GM10266 (cell line): Measurements from ENCODE around the gene GINS1.

Experiments used
- DNase-seq: peaks from one replicate; pipeline ENCODE4 v3.0.0; 2012; ENCODE audit errors: extremely low spot score
- CTCF ChIP-seq: IDR thresholded peaks from 2 replicates; pipeline ENCODE4 v1.5.1; 2012; ENCODE audit warnings: mild to moderate bottlenecking, low read depth; ENCODE audit not compliant: control insufficient read depth, insufficient read depth; ENCODE audit errors: missing control alignments

Gene GINS1

GRCh38 chr20:25461786-25462545, 54.5 kb downstream of the GINS1 start:
- DNase-seq: no peak
- no peak for TF ChIP-seq CTCF

DNA sequence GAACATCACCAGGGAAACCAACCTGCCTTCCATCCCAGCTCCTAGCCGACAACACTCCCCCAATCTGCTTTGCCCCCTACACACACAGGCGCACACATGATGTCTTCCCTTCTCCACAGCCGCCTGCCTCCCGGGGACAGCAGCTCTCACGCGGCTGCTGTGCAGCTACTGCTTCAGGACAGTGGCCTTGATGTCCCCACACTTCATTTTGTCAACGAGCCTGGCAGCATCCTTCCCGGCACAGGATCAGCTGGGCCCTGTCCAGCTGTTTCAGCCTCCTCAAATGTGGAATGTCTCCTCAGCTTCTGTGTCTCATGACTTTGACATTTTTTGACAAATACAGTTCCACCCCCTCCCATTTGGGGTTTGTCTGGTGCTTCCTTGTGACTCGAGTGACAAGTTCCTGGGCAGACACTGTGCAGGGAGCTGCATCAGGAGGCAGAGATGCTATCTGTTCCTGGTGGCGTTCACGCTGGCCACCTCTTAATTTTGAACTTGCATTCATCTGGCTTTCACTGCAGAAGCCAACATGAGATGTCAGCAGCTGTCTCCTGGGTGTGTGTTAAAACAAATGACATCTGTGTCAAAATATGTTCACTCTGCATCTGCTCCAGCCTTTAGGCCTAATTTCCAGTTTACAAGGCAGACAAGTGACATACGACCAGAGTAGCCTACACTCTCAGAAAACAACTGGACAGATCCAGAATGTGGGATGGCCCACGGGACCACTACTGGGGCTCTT, 57.2 kb downstream of the GINS1 start:
- no peak for DNase-seq
- no peak for TF ChIP-seq CTCF

DNA sequence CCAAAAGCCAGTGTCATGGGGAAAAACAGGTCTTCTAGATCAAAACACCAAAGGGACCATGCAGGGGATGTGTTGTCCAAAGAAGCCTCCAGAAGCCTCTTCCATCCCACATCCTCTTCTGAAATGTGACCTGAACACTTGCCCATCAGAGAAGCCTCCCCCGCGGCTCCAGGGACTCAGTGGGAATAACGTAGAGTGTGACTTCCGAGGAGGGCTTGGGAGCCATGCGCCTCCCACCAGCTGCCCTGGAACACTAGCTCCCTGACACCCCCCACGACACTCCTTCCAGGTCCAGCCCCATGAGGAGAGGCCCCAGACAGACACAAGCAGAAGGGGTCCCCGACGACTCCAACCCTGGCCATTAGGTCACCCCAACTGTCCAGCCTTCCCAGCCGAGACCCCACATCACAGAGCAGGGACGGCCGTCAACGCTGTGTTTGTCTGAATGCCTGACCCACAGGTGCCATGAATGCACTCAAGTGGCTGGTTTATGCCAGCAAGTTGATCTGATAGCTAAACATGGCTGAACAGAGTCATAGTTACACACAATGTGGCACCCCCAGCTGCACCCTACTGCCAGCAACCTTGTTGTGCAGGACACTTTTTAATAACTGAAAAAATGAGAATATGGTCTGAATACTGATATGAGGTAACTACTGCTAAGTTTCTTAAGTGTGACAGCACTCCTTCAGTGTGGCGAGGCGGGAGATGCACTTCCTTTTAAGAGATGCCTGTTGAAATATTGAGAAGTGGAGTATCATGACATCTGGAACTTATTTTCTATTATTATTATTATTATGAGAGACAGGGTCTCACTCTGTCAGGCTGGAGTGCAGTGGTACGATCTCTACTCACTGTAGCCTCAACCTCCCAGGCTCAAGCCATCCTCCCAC, 58.0 kb downstream of the GINS1 start:
- TF ChIP-seq CTCF: no peak

DNA sequence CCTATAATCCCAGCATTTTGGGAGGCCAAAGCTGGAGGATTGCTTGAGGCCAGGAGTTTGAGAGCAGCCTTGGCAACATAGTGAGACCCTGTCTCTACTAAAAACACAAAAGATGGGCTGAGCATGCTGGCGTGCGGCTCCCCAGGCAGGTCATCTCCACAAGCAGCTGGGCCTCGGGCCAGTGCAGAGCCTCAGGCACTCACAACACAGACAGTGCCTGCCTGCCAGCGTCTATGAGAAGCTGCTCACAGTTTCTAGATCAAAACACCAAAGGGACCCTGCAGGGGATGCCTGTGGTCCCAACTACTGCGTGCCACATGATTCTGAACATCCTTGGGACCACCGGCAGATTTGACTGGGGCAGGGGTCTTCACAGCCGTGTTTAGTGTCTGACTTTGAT, 59.4 kb downstream of the GINS1 start:
- DNase-seq: no peak
- TF ChIP-seq CTCF: no peak

More for the DNA sequence above, 58.0 kb downstream of the GINS1 start:
- no peak for DNase-seq

GRCh38 chr20:25467441-25467840, 60.0 kb downstream of the GINS1 start:
- DNase-seq: no peak
- no peak for TF ChIP-seq CTCF

GRCh38 chr20:25468126-25469075, 60.9 kb downstream of the GINS1 start:
- TF ChIP-seq CTCF: no peak
- DNase-seq: no peak
